ENCODE data around the gene DPY19L2.
"Not testable (repeated sequence)": the region's sequence is repeated elsewhere in the genome, so short reads cannot be mapped to it uniquely, and the experiment has no call there.

Gene DPY19L2

GRCh38 chr12:63658501-63658900, 9.8 kb downstream of the DPY19L2 start:
- not testable (repeated sequence) for DNase-seq (ENCODE audit: low read depth)

- not testable (repeated sequence) for DNase-seq (ENCODE audit: low read depth)
Measured at GRCh38 chr12:63656407-63656806, 11.9 kb downstream of the DPY19L2 start.

DNA sequence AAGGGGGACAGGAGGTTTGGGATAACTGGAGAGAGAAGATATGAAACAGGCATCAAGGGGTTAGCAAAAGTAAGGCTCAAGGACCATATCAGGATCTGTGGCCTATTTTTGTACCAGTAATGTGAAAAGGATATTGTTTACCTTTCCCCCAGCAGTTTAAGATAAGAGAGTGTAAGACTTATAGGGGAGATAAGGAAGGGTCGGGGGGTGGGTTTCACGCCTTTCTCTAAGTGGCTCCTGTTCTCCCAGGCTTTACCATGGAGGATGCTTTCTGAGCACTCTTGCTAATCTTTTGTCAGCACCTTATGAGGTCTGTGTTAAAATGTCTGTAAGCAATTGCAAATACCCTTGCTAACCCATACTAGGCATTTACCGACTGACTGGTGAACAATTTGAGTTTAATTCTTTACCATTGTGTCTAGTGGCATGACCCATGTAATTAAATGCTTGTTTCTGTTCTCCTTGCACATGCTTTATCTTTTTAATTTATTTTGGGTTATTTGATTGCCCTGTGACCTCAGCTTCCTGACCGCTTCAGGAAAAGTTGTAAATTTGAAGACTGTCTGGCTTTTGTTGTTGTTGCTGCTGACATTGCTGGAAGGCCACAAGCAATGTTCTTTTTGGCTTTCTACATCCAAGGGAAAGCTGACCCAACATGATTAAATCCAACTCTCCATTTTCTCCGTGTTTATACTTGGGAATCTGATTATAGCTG, 12.6 kb downstream of the DPY19L2 start:
- not testable (repeated sequence) for DNase-seq (ENCODE audit: low read depth)

DNA sequence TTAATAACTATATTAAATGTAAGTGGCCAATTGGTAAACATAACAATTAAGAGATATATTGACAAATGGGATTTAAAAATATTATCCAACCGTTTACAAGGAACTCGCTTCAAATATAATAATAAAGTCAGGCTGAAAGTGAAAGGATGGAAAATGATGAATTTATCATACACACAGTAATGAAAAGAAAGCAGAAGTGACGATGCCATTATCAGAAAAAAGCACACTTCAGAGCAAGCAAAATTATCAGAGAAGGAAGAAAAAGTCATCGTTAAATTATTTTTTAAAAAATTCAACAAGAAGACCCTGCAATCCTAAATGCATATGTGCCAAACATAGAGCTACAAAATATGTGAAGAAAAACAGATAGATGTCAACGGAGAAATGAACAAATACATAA, 13.8 kb downstream of the DPY19L2 start:
- DNase-seq (ENCODE audit: low read depth): not testable (repeated sequence)

DNA sequence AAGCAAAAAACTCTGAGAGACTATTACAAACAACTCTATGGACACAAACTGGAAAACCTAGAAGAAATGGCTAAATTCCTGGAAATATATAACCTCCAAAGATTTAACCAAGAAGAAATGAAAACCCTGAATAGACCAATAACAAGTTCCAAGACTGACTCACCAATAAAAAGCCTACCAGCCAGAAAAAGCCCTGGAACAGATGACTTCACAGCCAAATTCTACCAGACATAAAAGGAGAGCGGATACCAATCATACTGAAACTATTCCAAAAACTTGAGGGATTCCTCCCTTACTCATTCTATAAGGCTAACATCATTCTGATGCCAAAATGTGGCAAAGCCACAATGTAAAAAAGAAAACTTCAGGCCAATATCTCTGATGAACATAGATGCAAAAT, 18.8 kb downstream of the DPY19L2 start:
- DNase-seq (ENCODE audit: low read depth): not testable (repeated sequence)

DNA sequence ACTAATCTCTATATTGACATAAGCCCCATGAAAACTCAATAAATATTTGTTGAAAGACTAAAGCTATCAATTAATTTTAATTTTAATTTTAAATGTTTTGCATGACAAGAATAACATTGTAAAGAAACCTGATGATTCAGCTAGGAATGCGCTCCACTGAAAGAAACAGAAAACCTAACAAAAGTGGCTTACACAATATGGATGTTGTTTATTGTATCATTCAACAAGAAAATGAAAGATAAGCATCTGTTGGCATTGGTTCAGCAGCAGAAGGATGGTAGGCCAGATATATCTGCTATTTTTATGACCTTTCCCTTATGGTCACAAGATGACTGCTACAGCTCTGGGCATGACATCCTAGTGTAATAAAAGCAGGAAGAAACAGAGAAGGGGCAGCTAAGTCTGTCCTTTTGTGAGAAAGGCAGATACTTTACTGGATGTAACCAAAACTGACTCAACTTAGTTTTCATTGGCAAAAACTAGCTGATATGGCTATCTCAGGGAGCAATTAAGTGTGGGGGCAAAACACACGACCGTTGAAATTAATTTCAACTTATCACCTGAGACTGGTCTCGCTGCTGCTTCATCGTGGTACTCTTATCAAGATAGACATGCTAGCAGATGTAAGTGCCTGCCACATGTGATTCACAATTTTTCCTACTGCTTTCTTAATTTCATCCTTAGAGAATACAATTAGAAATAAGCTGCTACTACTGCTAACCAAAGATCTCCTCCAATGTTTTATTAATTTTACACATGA, 24.7 kb downstream of the DPY19L2 start:
- not testable (repeated sequence) for DNase-seq (ENCODE audit: low read depth)

DNA sequence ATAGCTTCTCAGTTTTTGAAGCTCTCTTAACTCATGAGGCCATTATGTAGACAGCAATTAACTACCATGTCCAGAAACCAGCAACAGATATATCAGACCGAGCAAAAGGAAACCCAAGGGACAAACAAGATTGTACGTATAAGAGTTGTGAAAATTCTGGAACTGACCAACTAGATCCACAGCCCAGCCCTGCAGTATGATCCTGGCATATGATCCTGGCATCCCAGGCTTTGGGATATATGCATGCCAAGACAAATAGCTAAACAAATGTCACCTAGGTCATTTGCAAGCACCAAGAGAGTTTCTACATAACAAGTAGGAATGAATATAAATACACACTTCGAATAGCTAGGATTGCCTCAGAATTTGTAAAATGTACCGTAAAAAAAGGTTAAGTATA, 44.0 kb downstream of the DPY19L2 start:
- DNase-seq (ENCODE audit: low read depth): not testable (repeated sequence)

- not testable (repeated sequence) for DNase-seq (ENCODE audit: low read depth)
Measured at GRCh38 chr12:63615544-63615943, 52.7 kb downstream of the DPY19L2 start.

DNA sequence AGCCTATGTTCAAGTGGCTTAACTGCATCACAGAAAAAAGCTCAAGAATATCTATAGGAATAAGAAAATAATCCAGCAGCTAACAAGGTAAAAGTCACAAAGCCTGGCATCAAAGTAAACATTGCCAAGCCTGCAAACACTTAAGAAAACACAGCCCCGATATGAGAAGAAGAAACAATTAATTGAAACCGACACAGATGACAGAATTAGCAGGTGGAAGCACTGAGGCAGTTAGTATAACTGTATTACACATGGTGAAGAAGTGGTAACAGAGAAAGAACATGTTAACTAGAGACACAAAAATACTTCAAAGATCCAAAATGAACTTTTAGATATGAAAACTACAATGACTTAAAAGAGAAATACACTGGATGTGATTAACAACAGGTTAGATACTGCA, 57.0 kb downstream of the DPY19L2 start:
- not testable (repeated sequence) for DNase-seq (ENCODE audit: low read depth)

GRCh38 chr12:63609281-63609680, 59.0 kb downstream of the DPY19L2 start:
- not testable (repeated sequence) for DNase-seq (ENCODE audit: low read depth)

DNA sequence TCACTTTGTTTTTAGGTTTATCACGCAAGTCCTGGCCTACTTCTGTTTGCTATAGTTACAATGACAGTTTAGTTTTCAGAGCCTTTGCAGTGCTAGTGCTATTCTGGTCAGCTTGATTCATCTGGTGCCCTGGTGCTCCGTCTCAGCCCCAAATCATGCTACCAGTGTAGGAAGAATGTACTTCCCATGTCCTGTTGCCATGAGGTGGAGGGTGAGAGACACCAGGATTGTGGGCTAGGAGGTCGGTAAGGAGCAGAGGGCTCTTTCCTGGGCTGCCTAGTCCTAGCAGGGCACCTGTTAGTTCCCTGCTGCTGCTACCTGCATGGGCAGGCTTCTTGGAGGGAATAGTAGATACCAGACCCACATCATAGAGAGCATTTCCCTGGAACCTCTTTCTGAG, 63.3 kb downstream of the DPY19L2 start:
- not testable (repeated sequence) for DNase-seq (ENCODE audit: low read depth)

DNA sequence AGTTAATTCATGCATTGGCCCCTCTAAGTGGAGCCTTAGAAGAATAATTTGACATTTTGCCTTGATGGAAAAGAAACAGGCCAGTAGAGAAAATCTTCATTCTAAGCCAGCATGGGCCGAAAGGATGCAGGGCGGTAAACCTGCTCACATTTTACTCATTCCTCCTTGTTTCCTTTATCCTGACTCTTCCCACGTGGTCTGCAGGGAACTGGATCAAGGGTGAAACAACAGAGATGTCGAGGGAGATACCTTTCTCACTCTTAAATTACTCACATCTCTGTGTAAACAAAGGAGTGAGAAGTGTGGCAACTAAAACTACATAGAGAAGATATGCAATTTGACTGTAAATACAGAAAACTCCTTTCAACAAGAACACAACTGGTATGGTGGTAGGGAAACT, 73.5 kb downstream of the DPY19L2 start:
- DNase-seq (ENCODE audit: low read depth): not testable (repeated sequence)

GRCh38 chr12:63584426-63584825, 83.9 kb downstream of the DPY19L2 start:
- not testable (repeated sequence) for DNase-seq (ENCODE audit: low read depth)

DNA sequence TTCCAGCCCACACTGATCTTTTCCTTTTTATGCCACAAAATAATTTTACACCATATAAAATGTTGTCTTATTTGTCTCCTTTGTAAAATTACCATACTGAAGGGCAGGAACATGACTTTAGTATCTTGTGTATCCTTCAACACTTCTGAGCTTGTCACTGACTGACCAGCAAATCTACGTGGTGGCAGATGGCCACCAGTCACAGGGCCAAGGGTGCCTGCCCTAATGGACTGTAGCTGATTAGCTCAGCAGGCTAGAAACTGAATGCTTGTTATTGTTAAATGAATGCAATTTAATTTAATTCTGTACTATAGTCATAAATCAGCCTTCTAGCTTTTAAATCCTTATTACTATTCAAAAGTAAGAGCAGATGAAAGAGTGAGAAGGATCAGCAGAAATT, 85.0 kb downstream of the DPY19L2 start:
- not testable (repeated sequence) for DNase-seq (ENCODE audit: low read depth)

- not testable (repeated sequence) for DNase-seq (ENCODE audit: low read depth)
Measured at GRCh38 chr12:63577631-63578030, 90.7 kb downstream of the DPY19L2 start.

GRCh38 chr12:63572038-63572437, 96.3 kb downstream of the DPY19L2 start:
- not testable (repeated sequence) for DNase-seq (ENCODE audit: low read depth)

- not testable (repeated sequence) for DNase-seq (ENCODE audit: low read depth)
Measured at GRCh38 chr12:63558445-63558844, 109.8 kb downstream of the DPY19L2 start.

DNA sequence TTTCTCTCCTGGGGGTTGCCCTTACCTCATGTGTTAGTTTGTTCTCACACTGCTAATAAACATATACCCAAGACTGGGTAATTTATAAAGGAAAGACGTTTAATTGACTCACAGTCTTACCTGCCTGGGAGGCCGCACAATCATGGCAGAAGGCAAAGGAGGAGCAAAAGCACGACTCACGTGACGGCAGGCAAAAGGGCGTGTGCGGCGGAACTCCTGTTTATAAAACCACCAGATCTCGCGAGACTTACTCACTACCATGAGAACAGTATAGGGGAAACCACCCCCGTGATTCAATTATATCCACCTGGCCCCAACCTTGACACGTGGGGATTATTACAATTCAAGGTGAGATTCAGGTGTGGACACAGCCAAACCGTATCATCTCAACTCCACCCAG, 116.9 kb downstream of the DPY19L2 start:
- DNase-seq (ENCODE audit: low read depth): not testable (repeated sequence)

DNA sequence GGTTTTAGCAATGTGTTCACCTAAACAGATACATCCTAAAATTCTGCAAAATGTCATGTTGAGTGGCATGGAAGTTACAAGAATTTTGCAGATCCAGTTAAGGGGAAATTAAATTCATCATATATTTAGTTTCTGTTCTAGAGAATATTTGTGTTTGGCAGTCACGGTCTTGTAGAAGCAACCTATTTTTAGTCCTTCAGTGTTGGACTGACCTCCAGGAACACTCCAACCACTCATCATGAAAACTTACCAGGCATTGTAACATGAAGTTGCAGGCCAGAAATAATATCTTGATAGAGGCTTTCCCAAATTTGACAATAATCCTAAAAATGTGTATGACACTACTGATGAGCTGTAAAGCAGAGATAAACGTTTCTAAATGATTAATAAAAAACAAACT, 119.3 kb downstream of the DPY19L2 start:
- not testable (repeated sequence) for DNase-seq (ENCODE audit: low read depth)

DNA sequence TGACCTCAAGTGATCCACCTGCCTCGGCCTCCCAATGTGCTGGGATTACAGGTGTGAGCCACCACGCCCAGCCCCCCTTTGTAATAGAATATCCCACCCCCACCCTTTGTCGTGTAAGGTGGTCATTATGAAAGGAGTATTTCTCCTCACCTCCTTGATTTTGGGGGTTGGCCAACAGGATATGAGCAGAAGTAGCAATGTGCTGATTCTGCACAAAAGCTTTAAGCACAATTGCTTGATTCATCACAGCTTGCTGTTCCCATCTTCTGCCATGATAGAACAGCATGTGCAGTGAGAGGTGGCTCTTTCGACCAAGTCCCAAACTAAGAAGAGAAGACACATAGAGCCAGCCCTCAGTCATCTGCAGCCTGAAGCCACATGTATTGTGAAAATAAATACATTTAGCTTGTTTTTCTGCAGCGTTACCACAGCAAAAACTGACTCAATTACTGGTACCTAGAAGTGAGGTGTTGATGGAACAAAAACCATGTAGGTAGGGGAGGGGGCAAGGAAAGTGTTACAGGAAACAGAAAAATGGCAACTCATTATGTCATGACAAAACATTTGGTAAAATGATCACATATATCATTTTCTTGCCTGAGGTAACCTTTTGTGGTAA, 122.9 kb downstream of the DPY19L2 start:
- not testable (repeated sequence) for DNase-seq (ENCODE audit: low read depth)

DNA sequence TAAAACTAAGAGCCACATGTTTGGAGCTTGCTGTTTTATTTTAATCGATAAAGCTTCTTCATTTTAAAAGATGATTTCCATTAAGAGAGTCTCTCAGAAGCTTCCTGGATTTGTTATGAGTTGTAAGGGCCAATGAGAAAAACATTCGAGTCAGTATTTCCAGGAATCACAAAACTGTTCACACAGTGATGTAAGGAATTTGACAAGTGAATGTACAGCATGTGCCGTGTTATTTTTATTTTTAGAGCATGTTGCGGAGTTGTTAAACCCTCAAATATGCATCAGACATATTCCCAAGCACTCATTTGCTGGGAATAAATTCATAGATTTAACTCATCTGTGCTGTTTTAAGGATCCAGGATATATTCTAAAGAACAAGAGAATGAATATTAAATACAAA, 129.6 kb downstream of the DPY19L2 start:
- DNase-seq (ENCODE audit: low read depth): not testable (repeated sequence)

- DNase-seq (ENCODE audit: low read depth): not testable (repeated sequence)
Measured at GRCh38 chr12:63537838-63538237, 130.5 kb downstream of the DPY19L2 start.

GRCh38 chr12:63529641-63530040, 138.7 kb downstream of the DPY19L2 start:
- DNase-seq (ENCODE audit: low read depth): not testable (repeated sequence)
